HUES48 (cell line): ENCODE data around the gene BRINP3.

Experiments
- H3K27ac ChIP-seq: one replicate; pipeline ENCODE4 v1.7.0; 2013; ENCODE audit warnings: low read depth, low read length, inconsistent platforms
- H3K27me3 ChIP-seq: 2 replicates; pipeline ENCODE4 v1.6.1; 2013; ENCODE audit warnings: mild to moderate bottlenecking, low read length; ENCODE audit not compliant: control insufficient read depth, insufficient read depth
- H3K36me3 ChIP-seq: 2 replicates; pipeline ENCODE4 v1.6.1; 2013; ENCODE audit warnings: low read length; ENCODE audit not compliant: control insufficient read depth, insufficient read depth
- H3K4me1 ChIP-seq: 2 replicates; pipeline ENCODE4 v1.6.1; 2013; ENCODE audit warnings: mild to moderate bottlenecking, low read length; ENCODE audit not compliant: control insufficient read depth, insufficient read depth
- H3K4me3 ChIP-seq: 2 replicates; pipeline ENCODE4 v1.5.1; 2013; ENCODE audit warnings: mild to moderate bottlenecking, low read depth, low read length
- H3K9ac ChIP-seq: 2 replicates; pipeline ENCODE4 v1.6.1; 2013; ENCODE audit warnings: mild to moderate bottlenecking, low read depth, low read length, moderate library complexity
- H3K9me3 ChIP-seq: 2 replicates; pipeline ENCODE4 v1.6.1; 2013; ENCODE audit warnings: low read length; ENCODE audit not compliant: control insufficient read depth, insufficient read depth

Gene BRINP3

DNA sequence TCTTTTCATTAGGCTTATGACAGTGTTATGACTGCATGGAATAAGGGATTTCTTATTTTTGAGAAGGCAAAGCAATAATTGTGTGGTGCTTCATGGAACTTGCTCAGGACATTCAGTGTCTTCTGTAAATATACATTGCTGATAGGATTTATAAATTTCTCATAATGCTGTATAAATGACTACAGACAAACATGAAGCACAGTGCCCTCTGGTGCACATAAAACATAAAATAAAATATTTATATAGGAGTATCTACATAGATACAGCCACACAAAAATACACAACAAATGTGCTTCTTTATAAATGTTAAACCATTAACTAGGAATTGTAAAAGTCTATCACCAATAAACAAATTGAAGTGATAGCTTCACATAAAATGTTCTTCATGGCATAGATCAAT lies 24.1 kb downstream of the BRINP3 start:
- H3K4me1 ChIP-seq, result no peaks in the 10 kb centered on the region
- H3K9ac ChIP-seq, result no peak overlapping the region
- H3K36me3 ChIP-seq, result no peaks in the 10 kb centered on the region
- no peaks in the 10 kb centered on the region for H3K27me3 ChIP-seq
- H3K9me3 ChIP-seq, result no peaks in the 10 kb centered on the region
- H3K27ac ChIP-seq, result no peak overlapping the region
- H3K4me3 ChIP-seq, result no peak overlapping the region

DNA sequence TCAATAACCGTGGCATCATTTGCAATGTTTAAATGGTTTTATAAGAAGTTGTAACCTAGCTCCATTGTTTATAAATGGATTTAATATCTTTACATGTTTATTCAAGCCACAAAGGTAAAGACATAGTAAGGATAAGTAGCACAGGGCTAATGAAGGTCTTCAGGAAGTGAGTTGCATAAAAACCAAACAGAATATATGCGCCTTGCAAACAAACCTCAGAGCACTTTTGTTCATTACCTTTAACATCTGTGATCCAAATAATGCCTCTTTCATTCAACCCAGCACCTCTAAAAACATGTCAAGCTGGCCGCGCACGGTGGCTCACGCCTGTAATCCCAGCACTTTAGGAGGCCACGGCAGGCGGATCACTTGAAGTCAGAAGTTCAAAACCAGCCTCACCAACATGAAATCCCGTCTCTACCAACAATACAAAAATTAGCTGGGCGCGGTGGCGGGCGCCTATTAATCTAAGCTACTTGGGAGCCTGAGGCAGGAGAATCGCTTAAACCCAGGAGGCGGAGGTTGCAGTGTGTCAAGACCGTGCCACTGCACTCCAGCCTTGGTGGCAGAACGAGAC lies 25.3 kb downstream of the BRINP3 start:
- Histone ChIP-seq H3K9ac (no peak overlapping the region), H3K9me3 (no peaks in the 10 kb centered on the region), H3K4me3 (no peak overlapping the region), H3K27me3 (no peaks in the 10 kb centered on the region), H3K4me1 (no peaks in the 10 kb centered on the region), H3K36me3 (no peaks in the 10 kb centered on the region), H3K27ac (no peak overlapping the region)

DNA sequence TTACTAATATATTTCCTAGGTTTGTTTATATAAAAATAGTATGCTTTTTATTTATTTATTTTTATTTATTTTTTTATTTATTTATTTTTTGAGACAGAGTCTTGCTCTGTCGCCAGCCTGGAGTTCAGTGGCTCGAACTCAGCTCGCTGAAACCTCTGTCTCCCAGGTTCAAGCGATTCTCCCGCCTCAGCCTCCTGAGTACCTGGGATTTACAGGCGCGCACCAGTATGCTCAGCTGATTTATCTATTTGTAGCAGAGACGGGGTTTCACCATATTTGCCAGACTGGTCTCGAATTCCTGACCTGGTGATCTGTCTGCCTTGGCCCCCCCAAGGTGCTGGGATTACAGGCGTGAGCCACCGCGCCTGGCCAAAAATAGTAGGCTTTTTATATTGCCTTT lies 33.2 kb downstream of the BRINP3 start:
- no peak overlapping the region for H3K27ac ChIP-seq
- no peaks in the 10 kb centered on the region for H3K9me3 ChIP-seq
- H3K4me1 ChIP-seq, result peaks cover 9% of the 10 kb centered on the region; the same call in 1 of the 2 replicates
- no peaks in the 10 kb centered on the region for H3K36me3 ChIP-seq
- no peak overlapping the region for H3K4me3 ChIP-seq
- no peaks in the 10 kb centered on the region for H3K27me3 ChIP-seq
- no peak overlapping the region for H3K9ac ChIP-seq

DNA sequence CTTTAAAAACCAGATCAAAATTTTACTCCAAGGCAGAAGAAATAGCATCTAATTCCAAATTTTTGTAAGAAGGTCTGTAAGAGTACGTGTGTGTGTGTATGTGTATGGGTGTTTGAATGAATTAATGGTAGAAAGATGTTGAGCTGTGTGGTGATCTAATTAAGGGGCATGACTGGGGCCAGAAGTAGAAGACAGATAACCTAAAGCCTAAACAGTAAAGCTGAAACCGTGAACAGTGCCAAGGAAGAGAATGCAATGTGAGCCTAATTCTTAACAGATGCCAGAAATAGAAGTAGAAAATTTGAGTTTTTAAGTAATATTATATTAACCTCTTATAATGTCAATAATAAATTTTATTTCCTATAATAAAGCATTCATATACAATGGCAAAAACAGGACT lies 38.2 kb downstream of the BRINP3 start:
- H3K27me3 ChIP-seq, result no peaks in the 10 kb centered on the region
- peaks cover 9% of the 10 kb centered on the region; the same call in 1 of the 2 replicates for H3K4me1 ChIP-seq
- H3K9ac ChIP-seq, result no peak overlapping the region
- H3K4me3 ChIP-seq, result no peak overlapping the region
- no peaks in the 10 kb centered on the region for H3K9me3 ChIP-seq
- no peaks in the 10 kb centered on the region for H3K36me3 ChIP-seq
- no peak overlapping the region for H3K27ac ChIP-seq

DNA sequence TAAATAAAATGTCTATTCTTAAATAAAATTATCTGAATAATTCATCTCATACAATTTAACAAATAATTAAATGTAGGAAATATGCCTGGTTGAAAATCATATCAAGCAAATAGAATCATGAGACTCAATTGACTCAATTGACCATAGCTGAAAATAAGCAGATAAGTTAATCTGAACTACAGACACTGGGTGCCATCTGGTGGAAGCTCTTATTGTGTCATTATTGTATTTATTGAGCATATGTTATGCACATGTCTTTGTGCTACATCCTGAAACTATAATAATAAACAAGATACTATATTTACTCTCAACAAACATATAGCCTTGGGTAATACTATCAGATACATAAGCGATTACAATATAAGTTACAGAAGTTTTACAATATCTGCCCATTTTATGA lies 41.0 kb downstream of the BRINP3 start:
- H3K27me3 ChIP-seq, result no peaks in the 10 kb centered on the region
- no peak overlapping the region for H3K27ac ChIP-seq
- no peak overlapping the region for H3K9ac ChIP-seq
- H3K4me3 ChIP-seq, result no peak overlapping the region
- H3K9me3 ChIP-seq, result no peaks in the 10 kb centered on the region
- no peaks in the 10 kb centered on the region for H3K4me1 ChIP-seq
- H3K36me3 ChIP-seq, result no peaks in the 10 kb centered on the region

DNA sequence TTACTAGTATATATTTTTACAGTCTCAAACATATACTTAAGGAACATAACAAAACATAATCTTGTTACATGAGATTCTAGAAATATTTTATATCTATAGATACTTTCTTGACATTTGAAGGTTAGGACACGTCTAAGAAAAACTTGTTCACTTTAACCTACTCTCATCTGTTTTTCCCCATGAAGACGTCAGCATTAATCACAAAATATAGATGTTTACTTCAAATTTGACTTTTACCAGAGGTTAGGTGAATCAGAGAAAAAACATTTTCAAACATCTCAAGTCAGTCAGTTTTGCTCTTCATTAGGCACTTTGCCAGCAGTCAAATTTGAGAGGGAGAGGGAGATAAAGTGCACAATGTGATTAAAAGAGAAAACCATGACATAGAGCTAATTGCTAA lies 47.7 kb downstream of the BRINP3 start:
- H3K27me3 ChIP-seq, result no peaks in the 10 kb centered on the region
- H3K9ac ChIP-seq, result no peak overlapping the region
- no peaks in the 10 kb centered on the region for H3K36me3 ChIP-seq
- no peak overlapping the region for H3K4me3 ChIP-seq
- no peak overlapping the region for H3K27ac ChIP-seq
- no peaks in the 10 kb centered on the region for H3K9me3 ChIP-seq
- no peaks in the 10 kb centered on the region for H3K4me1 ChIP-seq

DNA sequence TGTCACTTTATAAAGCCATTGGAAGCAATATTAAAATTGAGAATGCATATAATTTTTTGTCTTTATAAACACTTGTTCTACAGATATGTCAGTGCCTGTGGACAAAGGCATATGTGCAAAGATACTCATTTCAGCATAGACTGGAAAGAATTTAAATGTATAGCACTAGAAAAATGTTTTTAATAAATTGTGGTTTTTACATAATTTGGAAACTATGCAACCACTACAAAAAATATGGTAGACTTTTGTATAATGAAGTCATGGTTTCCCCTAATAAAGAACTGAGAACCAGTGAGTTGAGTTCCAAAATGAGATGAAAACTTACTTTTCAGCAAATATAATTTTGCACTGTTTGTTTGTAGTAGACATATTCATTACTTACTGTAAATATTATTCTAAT lies 48.5 kb downstream of the BRINP3 start:
- Histone ChIP-seq H3K4me3 (no peak overlapping the region), H3K9me3 (no peaks in the 10 kb centered on the region), H3K9ac (no peak overlapping the region), H3K27me3 (no peaks in the 10 kb centered on the region), H3K36me3 (no peaks in the 10 kb centered on the region), H3K27ac (no peak overlapping the region), H3K4me1 (no peaks in the 10 kb centered on the region)

DNA sequence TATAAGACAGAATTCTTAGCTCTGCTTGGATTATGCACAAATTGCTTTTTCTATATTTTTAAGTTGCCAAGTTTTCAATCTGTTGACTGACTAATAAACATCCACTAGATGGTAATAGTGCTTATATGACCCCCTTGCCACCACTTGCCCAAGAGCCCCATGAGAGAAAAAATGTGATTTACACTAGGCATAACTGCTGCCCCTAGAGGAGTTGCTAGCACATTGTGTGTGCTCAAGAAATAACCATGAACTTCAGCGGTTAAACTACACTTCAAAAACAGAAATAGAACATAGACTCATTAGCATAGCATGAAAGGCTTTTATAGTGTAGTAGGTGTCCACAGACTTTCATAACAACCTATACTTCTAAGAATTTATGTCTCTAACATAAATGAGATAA lies 61.4 kb downstream of the BRINP3 start:
- H3K9me3 ChIP-seq, result no peaks in the 10 kb centered on the region
- H3K27me3 ChIP-seq, result no peaks in the 10 kb centered on the region
- no peak overlapping the region for H3K9ac ChIP-seq
- H3K4me1 ChIP-seq, result no peaks in the 10 kb centered on the region
- H3K36me3 ChIP-seq, result no peaks in the 10 kb centered on the region
- H3K27ac ChIP-seq, result no peak overlapping the region
- no peak overlapping the region for H3K4me3 ChIP-seq

DNA sequence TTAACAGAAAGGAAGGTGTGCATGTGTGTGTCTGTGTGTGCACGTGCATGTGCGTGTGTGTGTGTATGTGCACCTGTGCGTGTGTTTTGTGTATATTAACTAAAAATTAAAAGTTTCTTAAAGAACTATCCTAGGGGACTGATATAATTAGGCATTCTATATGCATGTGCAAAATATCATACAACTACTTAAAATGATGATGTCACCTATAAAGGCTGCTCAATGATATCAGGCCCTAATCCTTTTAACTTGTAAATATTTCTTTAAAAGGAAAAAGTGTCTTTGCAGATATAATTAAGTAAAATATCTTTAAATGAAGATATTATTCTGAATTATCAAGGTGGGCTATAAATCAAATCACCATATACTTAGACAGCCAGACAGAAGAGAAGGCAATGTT lies 64.5 kb downstream of the BRINP3 start:
- no peaks in the 10 kb centered on the region for H3K4me1 ChIP-seq
- no peaks in the 10 kb centered on the region for H3K9me3 ChIP-seq
- no peaks in the 10 kb centered on the region for H3K36me3 ChIP-seq
- no peak overlapping the region for H3K27ac ChIP-seq
- H3K4me3 ChIP-seq, result no peak overlapping the region
- no peak overlapping the region for H3K9ac ChIP-seq
- H3K27me3 ChIP-seq, result no peaks in the 10 kb centered on the region

DNA sequence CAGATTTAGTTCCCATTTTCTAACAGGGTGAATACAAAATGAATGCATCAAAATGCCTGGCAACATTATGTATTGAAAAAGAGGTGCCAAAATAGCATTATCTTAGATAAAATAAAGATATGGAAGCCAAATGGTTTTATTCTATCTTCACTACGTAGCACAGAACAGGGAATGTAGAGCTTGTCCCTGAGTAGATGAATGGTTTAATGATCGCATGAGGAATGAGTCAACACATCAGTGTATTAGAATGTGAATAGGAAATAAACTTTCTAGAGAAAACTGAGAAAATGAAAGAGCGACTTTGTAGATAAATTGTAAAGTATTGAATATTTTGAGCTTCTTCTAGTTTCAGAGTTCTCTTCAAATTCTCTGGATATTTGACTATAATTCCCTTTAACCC lies 74.3 kb downstream of the BRINP3 start:
- H3K4me3 ChIP-seq, result no peak overlapping the region

DNA sequence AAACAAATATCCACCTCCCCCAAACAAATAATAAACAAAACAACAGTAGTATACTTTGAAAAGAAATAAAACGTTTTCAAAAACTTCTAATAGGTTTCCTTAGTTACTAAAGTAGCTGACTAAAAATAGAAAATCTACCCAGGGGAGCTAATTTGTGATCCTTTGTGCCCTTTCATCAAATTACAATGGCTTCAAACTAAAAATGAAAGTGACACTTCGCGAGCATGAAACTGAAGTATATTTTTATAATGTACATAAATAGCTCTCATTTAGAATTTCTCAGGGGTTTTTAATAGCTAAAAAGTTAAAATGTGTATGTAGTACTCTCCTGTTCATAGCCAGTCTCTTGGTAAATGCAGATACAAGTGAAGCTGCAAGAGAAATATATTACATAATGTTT lies 78.4 kb downstream of the BRINP3 start:
- H3K27ac ChIP-seq, result no peak overlapping the region
- H3K4me3 ChIP-seq, result no peak overlapping the region
- no peaks in the 10 kb centered on the region for H3K36me3 ChIP-seq
- no peaks in the 10 kb centered on the region for H3K27me3 ChIP-seq
- H3K9ac ChIP-seq, result no peak overlapping the region
- H3K9me3 ChIP-seq, result no peaks in the 10 kb centered on the region
- no peaks in the 10 kb centered on the region for H3K4me1 ChIP-seq

More for the DNA sequence above, 74.3 kb downstream of the BRINP3 start:
- no peaks in the 10 kb centered on the region for H3K27me3 ChIP-seq
- H3K9me3 ChIP-seq, result no peaks in the 10 kb centered on the region
- no peak overlapping the region for H3K27ac ChIP-seq
- H3K9ac ChIP-seq, result no peak overlapping the region
- H3K36me3 ChIP-seq, result no peaks in the 10 kb centered on the region
- no peaks in the 10 kb centered on the region for H3K4me1 ChIP-seq

DNA sequence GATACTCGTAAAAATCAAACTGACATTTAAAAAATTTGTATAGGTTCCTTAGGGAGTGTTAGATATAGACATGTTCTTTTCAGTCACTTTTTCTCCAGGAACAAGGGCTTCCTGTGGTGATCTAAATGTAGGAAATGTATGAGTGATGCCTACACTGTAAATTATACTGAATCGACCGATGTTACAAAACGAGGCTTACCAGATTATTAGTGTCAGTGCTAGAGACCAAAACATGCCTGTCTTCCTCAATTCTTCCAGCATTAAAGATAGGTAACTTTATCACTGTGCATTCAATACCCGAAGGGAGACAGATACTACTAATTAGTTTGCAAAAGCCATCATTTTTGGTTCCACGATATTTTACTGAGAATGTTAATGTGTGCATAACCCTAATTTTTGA lies 86.1 kb downstream of the BRINP3 start:
- H3K9ac ChIP-seq, result no peak overlapping the region
- H3K27ac ChIP-seq, result no peak overlapping the region
- no peaks in the 10 kb centered on the region for H3K36me3 ChIP-seq
- no peak overlapping the region for H3K4me3 ChIP-seq
- H3K9me3 ChIP-seq, result no peaks in the 10 kb centered on the region
- H3K4me1 ChIP-seq, result no peaks in the 10 kb centered on the region
- no peaks in the 10 kb centered on the region for H3K27me3 ChIP-seq
